Islet precursor cell (in vitro differentiated cells): ENCODE data around the gene SSR2.
"Not testable (repeated sequence)": the region's sequence is repeated elsewhere in the genome, so short reads cannot be mapped to it uniquely, and the experiment has no call there.

Experiments used
- DNase-seq: peaks from one replicate; pipeline ENCODE4 v3.0.0-alpha.2; 2018

SSR2 gene

DNA sequence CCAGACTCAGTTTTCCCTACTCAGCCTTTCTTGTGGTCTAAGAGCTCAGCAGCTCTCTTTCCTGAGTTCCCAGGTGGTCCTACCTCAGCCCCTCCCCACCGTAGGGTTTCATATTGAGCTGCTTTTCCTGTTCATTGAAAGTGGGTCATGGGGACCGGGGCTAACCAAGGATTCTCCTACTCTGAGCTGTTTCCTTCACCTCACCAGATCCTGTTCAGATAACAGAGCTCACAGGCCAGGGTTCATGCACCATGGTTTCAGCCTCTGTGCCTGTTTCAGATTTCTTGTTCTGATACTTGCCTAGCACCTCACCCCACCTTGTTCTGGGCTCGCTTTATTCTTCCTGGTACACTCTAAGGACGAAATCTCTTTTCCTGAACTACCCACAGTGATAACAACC, 24.3 kb upstream of the SSR2 start:
- DNase-seq = no peak

GRCh38 chr1:156042828-156043227, 22.1 kb upstream of the SSR2 start:
- no peak for DNase-seq

- DNase-seq = not testable (repeated sequence)
Measured at GRCh38 chr1:156034991-156035390, 14.2 kb upstream of the SSR2 start.

DNA sequence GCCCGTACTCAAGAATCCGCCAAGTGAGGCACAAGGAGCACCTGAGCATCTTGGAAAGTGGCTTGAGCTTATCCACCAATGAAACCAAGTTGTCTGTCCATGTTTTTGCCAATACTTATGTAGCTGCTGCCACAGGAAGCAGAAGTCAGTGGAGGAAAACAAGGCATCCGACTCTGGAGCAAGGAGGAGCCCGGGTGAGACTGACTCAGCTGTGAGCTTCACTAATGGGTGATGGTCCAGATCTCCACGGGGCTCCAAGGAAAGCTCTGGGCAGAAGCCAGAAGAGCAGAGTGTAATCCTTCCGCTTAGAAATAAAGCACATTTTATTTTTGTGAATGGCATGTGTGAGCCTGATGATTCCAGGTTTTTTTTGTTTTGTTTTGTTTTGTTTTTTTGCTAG, 12.3 kb upstream of the SSR2 start:
- no peak for DNase-seq

- no peak for DNase-seq
Measured at GRCh38 chr1:156026588-156026987, 5.8 kb upstream of the SSR2 start.

DNA sequence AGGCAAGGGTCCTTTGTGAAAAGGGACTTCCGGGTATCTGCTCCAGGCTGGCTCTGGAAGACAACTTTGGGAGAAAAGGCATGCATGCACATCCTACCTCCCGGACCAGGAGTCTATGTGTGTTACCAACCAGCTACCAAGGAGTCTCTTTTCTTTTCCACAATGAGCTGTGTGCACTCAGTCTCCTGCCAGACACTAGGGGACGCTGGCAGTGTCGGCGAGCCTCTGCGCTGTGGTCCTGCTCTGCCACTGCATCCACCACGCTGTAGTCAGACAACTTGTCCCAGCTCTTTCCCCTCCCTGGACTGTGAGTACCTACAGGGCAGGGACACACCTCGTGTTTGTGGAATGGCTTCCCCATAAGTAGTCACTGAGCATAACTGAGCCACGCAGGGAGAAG, 5.1 kb upstream of the SSR2 start:
- peak; percentile 89 for DNase-seq

DNA sequence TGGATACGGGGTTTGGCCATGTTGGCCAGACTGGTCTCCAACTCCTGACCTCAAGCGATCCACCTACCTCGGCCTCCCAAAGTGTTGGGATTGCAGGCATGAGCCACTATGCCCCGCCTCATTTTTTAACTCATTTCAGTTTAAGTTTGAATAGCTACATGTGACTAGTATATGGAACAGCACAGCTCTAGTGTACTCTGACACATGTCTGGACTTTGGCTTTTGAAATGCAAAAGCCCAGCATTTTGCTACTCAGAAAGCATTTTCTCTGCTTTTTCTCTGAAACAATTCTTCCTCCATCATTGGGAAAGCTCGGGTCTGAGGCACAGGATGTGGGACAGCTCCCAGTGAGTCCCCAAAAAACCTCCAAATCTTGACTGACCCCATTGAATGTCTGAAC, 4.0 kb upstream of the SSR2 start:
- no peak for DNase-seq

- DNase-seq = no peak
Measured at GRCh38 chr1:156021954-156022353, 1.2 kb upstream of the SSR2 start.

GRCh38 chr1:156021093-156021428, 310 bp upstream of the SSR2 start:
- no peak for DNase-seq

DNA sequence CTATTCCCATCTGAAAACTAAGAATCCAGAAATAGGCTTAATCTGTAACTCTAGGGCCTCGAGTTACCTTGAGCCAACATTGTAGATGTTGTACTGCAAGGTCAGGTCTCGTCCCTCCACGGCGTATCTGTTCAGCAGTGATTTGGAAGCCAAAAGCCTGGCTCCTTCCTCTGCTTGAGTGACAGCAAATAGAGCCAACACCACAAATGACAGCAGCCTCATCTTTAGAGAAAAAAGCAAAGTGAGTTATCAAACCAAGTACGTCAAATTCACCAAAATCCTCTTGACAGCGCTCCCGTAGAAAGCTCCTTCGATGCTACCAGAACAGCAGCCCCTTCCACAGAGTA, 832 bp downstream of the SSR2 start:
- DNase-seq = no peak

DNA sequence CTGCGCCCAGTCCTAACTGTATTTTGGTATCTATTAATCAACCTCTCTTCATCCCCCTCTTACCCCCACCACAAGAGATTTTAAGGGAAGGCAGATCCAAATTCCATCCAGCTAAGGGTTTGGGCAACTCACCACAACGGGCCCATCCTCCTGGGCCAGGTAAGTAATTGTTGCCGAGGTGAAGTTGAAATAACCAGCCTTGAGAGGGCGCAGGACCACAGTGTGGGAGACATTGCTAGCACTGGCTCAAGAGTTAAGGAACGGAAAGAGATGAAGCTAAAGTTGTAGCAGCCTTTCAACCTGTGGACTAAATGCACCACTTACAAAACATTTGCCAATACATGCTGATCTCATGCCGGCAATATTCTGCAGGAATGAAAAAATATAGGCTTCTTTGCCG, 5.9 kb downstream of the SSR2 start:
- no peak for DNase-seq

DNA sequence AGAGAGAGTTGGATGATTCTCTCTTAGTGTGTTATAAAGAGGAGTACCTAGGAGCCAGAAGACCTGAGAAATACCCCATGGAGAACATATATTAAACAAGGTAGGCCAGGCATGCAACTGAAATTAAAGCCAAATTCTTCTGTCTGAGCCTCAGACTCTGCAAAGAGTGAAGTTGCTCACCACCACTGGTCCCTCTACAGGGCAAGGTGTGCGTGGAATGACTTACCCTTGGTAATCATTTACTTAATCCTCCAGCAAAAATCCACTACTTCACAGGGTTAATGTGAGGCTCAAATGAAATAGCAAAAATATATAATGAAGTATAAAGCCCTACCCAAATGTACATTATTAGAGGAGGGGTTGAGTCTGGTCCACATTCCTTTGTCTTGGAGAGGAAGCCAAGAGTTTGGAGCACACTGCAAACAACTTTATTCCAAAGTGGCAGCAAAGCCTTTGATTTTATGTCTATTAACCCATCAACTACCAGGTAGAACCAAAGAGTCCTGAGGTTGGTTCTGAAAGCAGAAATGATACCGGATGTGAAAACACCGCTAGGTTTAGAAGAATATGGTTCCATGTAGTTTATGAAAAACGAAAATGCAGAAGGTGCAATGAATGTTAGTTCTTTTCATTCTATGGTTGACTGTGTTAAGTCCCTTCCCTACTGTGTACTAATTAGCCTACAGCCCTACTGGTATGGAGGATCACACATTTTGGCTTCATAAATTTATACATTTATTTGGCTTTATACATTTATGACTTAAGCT, 8.5 kb downstream of the SSR2 start:
- no peak for DNase-seq

GRCh38 chr1:156009404-156009803, 11.3 kb downstream of the SSR2 start:
- no peak for DNase-seq

DNA sequence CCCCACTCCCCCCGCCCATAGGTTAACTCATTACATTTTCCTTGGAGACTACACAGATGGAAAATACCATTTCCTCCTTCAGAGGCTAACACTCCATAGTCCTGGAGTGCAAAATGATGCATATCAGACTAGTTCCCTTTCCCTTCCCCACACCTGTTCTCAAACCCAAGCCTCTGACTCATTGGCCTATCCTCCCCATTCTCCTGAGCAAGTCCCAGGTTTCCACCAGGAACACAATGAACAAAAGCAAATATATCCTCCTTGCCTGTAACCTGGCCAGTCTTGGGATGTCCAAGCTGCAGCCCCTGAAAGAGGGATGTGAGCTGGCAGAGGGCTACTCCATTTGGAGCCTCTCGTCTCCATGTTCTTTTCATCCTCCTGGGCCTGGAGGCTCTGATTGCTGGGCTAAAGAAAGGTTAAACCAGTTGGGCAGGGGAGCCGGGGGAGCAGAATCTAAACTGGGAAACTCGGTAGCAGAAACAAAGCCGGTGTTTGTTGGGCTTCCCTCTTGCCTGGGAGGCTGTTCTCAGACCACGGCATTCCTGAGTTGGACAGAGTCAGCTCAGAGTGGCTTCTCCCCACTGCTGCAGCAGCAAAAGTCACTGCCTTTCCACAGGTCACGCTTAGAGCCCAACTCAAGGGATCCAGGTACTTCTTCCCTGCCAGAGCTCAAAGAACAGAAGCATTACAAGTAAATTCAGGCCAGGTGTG, 13.9 kb downstream of the SSR2 start:
- peak; percentile 93 for DNase-seq

- no peak for DNase-seq
Measured at GRCh38 chr1:156004843-156005584, 15.7 kb downstream of the SSR2 start.

- no peak for DNase-seq
Measured at GRCh38 chr1:156003923-156004188, 16.9 kb downstream of the SSR2 start.

DNA sequence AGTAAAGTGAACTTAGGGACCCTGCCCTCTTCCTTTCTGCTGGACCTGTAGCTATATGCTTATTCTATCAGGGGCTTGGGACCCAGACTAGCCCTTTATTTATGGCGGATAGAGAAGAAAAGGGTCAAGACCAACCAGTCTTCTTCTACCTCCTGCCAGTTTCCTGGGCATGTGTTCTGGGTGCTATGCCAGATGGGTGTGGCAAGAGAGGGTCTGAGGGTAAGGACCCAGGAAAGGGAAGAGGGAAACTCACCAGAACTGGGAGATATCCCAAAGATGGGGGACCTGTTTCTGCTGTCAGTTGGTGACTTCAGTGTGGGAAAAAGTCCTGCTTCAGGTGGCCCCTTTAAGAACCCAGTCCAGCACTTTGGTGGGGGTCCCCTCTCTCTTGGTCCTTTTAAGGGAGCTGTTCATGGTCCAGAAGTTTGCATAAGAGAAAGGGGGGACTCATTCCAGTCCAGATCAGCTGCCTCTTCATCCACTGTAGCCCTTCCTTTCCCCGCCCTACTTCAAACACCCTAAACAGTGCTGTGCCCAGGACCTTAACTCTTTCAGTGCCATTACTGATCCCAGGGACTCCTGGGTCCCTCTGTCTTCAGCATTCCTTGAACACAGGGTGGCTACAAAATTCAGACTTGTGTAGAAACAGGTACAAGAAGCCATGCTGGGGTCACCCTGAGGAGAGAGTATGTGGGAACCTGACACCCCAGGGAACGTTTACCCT, 18.4 kb downstream of the SSR2 start:
- DNase-seq = no peak

DNA sequence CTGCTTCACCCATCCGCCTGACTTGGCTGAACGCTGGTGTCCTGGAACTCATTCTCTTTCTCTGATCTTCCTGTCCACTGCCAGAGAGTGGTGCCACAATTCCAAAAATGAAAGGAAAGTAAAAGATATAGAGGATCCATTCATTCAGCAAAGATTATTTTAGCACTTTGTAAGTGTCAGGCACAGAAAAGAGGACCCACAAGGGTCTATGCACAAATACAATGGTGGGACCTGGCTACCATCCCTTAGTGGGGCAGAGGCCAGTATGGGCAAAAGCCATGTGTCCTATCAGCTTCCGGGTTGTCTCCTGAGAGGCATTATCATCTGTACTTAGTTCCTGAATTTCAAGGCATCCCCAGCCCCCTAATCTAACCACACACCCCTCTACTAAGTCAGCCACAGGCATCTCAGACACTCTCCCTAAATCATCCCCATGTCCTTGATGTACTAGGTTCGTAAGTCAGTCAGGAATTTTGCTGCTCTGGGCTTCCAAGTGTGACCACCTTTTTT, 19.0 kb downstream of the SSR2 start:
- DNase-seq = no peak

- DNase-seq = no peak
Measured at GRCh38 chr1:156001021-156001661, 19.6 kb downstream of the SSR2 start.

DNA sequence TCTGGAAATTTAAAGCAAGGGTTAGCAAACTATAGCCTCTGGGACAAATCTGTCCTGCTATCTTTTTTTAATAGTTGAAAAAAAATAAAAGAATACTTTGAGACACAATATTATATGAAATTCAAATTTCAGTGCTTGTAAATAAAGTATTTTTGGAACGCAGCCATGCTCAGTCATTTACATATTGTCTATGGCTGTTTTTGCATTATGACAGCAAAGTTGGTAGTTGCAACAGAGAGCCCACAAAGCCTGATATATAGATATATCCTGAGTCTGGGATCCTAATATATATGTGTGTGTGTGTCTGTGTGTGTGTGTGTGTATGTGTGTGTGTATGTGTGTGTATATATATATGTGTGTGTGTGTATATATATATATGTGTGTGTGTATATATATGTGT, 20.8 kb downstream of the SSR2 start:
- no peak for DNase-seq

DNA sequence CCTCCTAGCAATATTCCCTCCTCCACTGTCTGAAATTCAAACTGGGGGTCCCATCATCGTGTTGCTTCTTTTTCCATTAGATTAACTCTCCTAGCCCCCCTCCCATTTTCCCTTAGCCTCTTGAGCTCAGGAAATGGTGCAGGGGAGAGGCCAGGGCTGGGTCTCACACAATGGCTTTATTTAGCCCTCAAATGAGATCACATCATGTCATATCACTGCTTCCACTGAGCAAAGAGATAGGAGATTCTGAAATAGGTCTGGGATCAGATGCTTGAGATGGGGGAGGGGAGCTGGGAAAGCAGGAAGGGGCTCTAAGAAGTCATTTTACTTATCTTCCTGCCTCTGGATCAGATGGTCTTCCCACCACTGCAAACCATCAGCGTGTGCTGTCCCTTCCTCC, 24.6 kb downstream of the SSR2 start:
- DNase-seq = no peak

DNA sequence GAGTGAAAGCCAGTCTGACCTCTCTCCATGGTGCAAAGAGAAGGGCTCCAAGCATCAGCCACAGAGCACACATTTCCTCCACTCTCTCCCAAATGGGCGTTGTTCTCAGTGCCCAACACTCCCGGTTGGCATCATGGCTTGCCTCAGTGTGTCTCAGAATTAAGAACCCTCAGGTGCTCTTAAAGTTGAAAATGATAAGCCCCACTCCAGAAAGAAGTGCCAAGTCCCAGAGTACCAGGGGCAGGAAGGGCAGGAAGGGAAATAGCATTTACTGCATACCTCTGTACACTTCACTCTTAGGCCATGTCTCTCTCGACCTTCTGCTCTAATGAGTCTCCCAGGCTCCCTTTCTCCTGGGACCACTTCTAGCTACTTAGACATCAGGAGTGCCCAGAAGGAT, 27.2 kb downstream of the SSR2 start:
- DNase-seq = no peak
